ENCODE measurements around the gene MBD2.

GRCh38 chr18:54233747-54234146, 9.3 kb upstream of the MBD2 start:
- no peak for TF ChIP-seq CTCF (IDR thresholded peaks at IDR 0.05)
- TF ChIP-seq EP300 (IDR thresholded peaks at IDR 0.05) = no peak
